ENCODE data around the gene STXBP5.

The STXBP5 gene

DNA sequence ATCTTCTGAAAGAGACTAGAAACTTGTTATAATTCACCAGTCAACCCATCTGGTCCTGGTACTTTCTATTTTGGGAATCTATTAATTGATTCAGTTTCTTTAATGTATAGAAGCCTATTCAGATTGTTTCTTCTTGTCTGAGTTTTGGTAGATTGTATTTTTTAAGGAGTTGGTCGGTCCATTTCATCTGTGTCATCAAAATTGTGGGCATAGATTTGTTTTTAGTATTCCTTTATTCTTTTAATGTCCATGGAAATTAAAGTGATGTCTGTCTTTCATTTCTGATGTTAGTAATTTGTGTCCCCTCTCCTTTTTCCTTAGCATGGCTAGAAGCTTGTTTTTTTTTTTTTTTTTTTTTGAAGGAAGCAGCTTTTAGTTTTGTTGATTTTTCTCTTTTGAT lies 15.2 kb downstream of the STXBP5 start:
- no peak overlapping the region for H3K27ac ChIP-seq
- DNase-seq (ENCODE audit: low spot score) = no peak
- POLR2A ChIA-PET (ENCODE audit: low non-redundant PET) = interaction anchor here (0.6 kb wide), 1 partner anchor 318 kb away, joined by 3 read pairs; no protein-coding TSS in a partner anchor
- TF ChIP-seq, protein P1, sequence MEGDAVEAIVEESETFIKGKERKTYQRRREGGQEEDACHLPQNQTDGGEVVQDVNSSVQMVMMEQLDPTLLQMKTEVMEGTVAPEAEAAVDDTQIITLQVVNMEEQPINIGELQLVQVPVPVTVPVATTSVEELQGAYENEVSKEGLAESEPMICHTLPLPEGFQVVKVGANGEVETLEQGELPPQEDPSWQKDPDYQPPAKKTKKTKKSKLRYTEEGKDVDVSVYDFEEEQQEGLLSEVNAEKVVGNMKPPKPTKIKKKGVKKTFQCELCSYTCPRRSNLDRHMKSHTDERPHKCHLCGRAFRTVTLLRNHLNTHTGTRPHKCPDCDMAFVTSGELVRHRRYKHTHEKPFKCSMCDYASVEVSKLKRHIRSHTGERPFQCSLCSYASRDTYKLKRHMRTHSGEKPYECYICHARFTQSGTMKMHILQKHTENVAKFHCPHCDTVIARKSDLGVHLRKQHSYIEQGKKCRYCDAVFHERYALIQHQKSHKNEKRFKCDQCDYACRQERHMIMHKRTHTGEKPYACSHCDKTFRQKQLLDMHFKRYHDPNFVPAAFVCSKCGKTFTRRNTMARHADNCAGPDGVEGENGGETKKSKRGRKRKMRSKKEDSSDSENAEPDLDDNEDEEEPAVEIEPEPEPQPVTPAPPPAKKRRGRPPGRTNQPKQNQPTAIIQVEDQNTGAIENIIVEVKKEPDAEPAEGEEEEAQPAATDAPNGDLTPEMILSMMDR (conservative IDR thresholded peaks at IDR 0.05; ENCODE audit: low read depth) = no peak
- CTCF ChIA-PET = no interaction called here

- DNase-seq (ENCODE audit: low spot score) = no peak
- ChIA-PET CTCF (no interaction called here), POLR2A (ENCODE audit: low non-redundant PET) (no interaction called here)
- no peak overlapping the region for H3K27ac ChIP-seq
- TF ChIP-seq, protein P1 (conservative IDR thresholded peaks at IDR 0.05; ENCODE audit: low read depth) = no peak
Observed at GRCh38 chr6:147220345-147220744, 16.1 kb downstream of the STXBP5 start.

GRCh38 chr6:147221739-147222138 lies 17.5 kb downstream of the STXBP5 start:
- DNase-seq (ENCODE audit: low spot score) = no peak
- no peak overlapping the region for H3K27ac ChIP-seq
- ChIA-PET CTCF (no interaction called here), POLR2A (ENCODE audit: low non-redundant PET) (no interaction called here)
- TF ChIP-seq, protein P1 (conservative IDR thresholded peaks at IDR 0.05; ENCODE audit: low read depth) = no peak

DNA sequence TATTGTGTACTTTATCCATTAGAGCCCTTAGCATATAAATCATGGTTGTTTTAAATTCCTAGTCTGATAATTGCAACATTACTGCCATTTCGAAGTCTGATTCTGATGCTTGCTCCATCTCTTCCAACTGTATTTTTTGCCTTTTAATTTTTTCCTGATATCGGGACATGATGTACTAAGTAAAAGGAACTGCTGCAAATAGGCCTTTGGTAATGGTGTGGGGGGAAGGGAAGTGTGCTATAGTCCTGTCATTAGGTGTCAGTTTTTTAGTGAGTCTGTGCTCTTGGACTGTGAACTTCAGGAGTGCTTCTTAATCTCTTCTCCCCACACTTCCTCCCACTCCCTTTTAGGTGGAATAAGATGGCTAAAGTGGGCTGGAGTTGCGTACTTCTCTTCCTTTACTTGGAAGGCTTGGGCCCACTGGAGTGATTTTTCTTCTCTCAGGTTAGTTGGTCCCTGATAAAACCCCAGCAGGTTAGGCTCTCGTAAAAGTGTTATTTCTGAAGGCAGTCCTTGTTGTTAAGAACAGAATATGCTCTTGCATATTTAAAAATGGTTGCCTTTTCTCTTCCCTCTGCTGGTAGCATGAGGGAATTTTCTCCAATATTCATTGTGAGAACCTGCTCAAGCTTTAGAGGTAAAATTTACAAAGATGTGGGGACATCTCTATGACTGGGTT lies 18.1 kb downstream of the STXBP5 start:
- CTCF ChIA-PET = interaction anchor here (0.6 to 0.7 kb wide), 4 partner anchors 64 to 862 kb away, joined by 3 to 4 read pairs (median 4); no protein-coding TSS in a partner anchor
- TF ChIP-seq, protein P1 (conservative IDR thresholded peaks at IDR 0.05; ENCODE audit: low read depth) = no peak
- POLR2A ChIA-PET (ENCODE audit: low non-redundant PET) = no interaction called here
- DNase-seq (ENCODE audit: low spot score) = peak; percentile 8
- no peak overlapping the region for H3K27ac ChIP-seq

DNA sequence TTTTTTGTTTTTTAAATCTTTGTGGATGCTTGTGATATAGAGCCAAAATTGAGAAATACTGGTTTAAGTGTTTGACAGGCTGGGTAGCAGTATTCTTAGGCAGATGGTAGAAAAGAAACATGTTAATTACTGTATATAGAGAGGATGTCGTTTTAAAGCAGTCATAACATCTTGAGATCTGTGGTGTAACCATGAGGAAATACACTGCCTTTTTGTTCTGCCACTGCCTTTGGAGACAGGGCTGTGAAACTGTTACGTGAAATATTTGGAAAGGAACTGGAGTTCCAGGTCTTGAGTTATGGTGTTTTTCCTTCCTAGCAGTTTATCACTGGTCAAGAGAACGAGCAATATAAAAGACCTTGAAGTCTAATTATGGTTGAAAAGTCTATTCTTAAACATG lies 19.5 kb downstream of the STXBP5 start:
- DNase-seq (ENCODE audit: low spot score) = no peak
- POLR2A ChIA-PET (ENCODE audit: low non-redundant PET) = no interaction called here
- H3K27ac ChIP-seq = no peak overlapping the region
- TF ChIP-seq, protein P1 (conservative IDR thresholded peaks at IDR 0.05; ENCODE audit: low read depth) = no peak
- CTCF ChIA-PET = no interaction called here

DNA sequence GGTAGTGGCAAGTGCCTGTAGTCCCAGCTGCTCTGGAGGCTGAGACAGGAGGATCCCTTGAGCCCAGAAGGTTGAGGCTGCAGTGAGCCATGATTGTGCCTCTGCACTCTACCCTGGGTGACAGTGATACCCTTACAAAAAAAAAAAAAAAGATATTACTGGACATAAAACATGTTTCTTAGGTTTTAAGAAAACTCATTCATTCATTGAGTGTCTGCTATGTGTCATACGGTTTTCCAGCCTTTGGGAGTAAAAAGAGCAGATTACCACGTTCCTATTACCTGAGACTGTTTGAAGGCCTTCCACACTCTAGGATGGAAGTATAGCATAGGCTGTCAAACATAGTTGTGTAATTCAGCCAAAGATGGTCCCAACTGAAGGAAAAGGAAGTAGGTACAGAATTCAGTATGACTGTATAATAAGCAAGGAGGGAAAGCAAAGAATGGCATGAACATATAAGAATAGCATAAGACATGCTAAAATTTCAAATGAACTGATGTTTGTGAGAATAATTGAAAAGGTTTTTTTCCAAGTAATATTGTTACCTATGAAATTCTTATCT lies 22.0 kb downstream of the STXBP5 start:
- TF ChIP-seq, protein P1 (conservative IDR thresholded peaks at IDR 0.05; ENCODE audit: low read depth) = no peak
- H3K27ac ChIP-seq = no peak overlapping the region
- ChIA-PET POLR2A (ENCODE audit: low non-redundant PET) (no interaction called here), CTCF (no interaction called here)
- no peak for DNase-seq (ENCODE audit: low spot score)

Measured in RWPE1 (cell line).